Measurements from ENCODE around the gene EFCAB5.
"Not testable (repeated sequence)": the region's sequence is repeated elsewhere in the genome, so short reads cannot be mapped to it uniquely, and the experiment has no call there.

EFCAB5 gene

DNA sequence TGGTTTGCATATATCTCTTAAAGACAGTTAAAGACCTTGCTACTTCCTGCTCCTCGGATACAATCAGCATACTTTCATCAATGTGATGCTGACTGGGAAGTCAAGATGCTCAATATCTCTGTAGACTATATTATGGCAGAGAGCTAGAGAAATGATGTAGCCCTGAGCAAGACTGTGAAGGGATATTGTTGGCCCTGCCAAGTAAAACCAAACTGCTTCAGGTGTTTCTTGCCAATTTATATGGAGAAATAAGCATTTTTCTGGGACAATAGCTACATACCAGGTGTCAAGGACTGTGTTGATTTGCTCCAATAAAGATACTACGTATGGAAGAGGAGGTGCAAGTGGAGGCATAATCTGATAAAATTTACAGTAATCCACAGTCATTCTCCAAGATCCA lies 4.7 kb upstream of the EFCAB5 start:
- DNase-seq: no peak

DNA sequence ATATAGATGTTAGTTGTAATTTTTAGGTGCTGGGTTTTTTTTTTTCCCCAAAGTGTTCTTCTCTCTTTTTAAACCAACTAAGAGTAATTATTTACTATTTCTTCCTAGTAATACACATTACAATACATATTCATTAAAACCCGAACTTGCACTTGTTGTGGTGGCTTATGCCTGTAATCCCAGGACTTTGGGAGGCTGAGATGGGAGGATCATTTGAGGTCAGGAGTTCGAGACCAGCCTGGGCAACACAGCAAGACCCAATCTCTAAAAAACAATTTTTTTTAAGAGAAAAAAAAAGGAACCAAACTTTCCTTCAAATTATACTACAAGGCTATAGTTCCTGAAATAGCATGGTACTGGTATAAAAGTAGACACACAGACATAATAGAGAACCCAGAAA lies 3.8 kb downstream of the EFCAB5 start:
- DNase-seq: no peak

DNA sequence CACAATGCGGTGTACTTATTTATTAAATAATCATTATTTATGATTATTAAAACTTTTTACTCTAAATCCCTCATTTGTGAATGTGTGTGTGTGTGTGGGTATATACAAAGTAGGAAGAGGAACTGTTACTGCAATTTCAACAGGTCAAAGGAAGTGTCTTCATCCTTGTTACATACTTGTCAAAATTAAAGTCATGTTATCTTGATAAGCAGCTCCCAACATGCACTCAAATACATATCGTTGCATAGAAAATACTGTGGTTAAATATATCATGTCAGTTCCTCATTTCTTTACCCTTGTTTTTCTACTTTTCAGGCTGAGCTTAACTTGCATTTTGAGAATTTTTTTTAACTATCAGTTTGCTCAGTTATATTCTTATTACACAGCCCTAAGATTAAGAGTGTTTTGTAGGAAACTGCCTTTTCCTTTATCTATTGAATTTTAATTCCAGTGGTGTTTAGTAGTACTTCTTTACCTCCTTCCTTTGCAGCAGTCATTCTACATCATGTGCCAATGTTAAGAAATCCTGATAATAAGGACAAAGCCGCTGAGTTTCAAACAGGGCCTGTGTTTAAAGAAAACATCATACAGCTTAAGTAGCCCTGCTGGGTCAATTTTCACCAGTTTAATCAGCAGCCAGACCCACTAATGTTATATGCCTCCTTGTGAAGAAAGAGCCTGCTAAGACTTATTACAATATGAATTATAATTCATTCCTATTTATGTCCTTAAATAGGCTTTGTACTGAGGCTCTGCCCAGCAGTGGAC lies 7.2 kb downstream of the EFCAB5 start:
- DNase-seq: peak; percentile 40

DNA sequence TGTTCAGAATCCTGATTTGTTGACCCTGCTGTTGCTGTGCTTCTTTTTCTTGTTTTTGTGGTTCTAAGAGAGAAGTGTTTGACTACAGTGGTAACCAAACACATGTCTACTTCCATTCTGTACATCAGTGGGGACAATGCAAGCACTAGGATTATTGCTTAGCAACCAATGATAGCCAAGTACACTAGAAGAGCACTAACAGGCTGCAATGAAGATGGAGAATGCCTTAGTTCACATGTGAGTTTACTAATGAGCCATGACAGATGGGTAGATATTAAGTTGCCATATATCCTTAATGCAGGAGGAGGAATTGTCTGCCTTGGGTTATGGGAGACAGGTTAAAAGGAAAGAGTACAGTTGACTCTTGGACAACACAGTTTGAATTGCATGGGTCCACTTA lies 8.3 kb downstream of the EFCAB5 start:
- no peak for DNase-seq

DNA sequence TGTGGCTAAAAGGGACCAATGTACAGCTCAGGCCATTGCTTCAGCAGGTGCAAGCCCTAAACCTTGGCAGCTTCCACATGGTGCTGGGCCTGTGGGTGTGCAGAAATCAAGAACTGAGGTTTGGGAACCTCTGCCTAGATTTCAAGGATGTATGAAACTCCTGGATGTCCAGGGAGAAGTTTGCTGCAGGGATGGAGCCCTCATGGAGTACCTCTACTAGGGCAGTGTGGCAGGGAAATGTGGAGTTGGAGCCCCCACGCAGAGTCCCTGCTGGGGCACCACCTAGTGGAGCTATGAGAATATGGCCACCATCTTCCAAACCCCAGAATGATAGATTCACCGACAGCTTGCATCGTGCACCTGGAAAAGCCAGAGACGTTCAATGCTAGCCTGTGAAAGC lies 13.0 kb downstream of the EFCAB5 start:
- DNase-seq: no peak

DNA sequence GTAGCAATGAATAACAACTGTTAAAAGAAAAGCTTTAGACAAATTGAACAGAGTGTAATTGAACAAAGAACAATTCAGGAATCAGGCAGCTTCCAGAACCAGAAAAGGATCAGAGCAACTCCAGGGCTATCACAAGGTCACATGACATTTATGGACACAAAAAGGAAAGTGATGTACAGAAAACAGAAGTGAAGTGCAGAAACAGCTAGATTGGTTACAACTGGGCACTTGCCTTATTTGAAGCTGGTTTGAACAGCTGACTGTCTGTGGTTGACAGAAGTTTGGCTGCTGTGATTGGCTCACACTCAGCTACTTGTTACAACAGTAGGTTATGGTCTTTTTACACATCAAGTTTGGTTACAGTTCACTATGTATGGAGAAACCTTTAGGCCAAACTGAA lies 14.8 kb downstream of the EFCAB5 start:
- DNase-seq: peak; percentile 62

DNA sequence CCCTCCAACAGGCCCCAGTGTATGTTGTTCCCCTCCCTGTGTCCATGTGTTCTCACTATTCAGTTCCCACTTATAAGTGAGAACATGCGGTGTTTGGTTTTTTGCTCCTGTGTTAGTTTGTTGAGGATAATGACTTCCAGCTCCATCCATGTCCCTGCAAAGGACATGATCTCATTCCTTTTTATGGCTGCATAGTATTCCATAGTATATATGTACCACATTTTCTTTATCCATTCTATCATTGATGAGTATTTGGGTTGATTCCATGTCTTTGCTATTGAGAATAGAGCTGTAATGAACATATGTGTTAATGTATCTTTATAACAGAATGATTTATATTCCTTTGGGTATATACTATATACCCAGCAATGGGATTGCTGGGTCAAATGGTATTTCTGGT lies 16.1 kb downstream of the EFCAB5 start:
- not testable (repeated sequence) for DNase-seq

DNA sequence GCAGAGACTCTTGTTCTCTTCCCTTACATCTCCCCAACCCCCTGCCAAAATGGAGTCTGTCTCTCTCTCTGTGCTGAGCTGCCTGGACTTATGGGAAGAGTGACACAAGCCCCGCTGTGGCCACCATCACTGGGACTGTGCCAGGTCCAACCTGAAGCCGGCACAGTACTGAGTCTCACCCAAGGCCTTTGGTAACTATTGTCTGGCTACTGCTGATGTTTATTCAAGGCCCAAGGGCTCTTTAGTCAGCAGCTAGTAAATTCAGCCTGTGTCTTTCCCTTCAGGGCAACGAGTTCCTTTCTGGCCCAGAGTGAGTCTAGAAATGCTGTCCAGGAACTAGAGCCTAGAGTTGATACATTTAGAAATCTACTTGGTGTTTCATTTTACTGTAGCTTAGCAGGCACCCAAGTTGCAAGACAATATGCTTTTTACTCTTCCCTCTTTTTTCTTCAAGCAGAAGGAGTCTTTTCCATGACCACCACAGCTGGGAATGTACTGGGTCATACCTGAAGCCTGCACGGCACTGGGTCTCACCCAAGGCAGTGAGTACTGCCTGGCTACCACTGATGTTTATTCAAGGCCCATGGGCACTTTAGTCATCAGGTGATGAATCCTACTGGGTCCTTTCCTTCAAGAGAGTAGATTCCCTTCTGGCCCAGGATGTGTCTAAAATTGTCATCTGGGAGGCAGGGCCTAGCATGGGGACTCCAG lies 17.7 kb downstream of the EFCAB5 start:
- DNase-seq: no peak

DNA sequence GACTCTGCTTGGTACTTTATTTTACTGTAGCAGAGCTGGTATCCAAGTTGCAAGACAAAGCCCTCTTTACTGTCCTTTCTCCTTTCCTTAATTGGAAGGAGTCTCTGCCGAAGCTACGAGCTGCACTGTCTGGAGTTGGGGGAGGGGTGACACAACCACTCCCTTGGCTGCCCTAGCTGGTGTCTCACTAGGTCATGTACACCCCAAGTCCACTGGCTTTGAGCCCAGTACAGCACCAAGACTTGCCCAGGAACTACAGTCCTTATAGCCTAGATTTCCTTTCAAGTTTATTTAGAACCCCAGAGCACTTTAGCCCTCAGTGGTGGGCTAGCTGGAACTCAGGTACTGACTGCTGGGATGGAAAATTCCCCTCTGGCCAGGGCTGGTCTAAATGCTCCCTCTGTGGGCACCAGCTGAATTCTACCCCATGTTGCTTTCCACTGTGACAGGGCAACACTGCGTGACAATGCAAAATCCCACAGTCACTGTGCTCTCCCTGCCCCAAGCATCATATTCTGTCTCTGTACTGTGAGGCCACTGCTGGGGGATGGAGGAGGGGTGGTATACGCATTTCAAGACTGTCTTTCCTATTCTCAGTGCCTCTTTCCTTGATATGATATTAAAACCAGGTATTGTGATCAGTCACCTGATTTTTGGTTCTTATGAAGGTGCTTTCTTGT lies 18.4 kb downstream of the EFCAB5 start:
- no peak for DNase-seq

DNA sequence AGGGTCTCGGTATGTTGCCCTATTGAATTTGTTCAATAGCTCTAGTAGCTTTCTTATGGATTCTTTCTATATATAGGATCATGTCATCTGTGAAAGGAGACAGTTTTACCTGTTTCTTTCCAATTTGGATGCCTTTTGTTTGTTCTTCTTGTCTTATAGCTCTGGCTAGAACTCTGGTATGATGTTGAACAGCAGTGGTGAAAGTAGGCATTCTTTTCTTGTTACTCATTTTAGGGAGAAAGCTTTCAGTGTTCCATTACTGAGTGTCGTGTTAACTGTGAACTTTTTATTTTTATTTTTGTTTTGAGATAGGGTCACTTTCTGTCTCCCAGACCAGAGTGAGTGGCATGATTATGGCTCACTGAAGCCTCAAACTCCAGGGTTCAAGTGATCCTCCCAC lies 21.2 kb downstream of the EFCAB5 start:
- no peak for DNase-seq

DNA sequence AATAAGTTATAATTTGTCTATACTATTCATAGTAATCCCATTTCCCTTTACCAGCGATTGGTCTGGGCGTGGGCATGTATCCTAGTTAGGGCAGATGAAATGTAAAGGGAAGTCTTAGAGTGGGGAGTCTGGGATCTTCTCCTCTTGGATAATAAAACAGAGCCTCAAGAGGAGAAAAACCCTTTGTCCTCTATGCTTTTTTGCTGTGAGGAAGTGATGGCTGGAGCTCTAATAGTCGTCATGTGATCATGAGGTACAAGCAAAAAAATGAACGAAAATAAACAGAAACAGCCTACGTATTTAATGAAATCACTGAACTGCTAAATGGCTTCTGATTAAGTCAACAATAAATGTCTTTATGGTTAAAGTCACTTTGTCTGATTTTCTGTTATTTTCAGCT lies 26.8 kb downstream of the EFCAB5 start:
- DNase-seq: no peak

DNA sequence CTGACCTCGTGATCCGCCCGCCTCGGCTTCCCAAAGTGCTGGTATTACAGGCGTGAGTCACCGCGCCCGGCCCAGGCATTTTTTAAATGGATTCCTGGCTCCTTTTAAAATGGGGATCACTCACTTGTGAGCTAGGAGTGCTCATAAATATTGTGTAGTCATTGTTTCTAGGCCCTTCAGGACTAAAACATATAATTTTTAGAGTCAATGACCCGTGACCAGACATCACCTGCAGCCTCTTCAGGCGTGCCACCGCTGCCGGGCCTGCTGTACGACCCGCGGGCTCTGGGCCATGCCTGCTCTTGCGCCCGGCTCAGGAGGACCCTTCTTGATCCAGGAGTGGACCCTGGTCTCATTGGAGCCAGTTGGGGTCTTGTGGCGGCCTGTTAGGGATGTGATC lies 30.8 kb downstream of the EFCAB5 start:
- no peak for DNase-seq

DNA sequence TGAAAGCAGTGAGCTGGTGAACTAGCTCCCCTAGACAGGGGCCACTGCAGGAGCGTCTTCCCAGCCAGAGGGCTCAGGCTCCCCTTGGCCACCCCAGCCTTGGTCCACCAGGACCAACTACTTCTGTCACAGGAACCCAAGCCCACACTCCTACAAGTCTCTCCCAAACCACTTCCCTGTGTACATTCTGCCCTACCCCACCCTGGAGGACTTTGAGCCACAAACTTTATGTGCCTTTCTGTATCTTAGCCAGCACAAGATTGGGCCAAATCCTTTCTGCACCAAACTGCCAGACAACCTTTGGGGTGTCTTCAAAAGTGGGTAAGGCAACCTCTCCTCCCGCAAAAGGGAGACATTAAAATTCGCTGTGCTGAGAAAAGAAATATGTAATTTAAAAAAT lies 31.6 kb downstream of the EFCAB5 start:
- no peak for DNase-seq

DNA sequence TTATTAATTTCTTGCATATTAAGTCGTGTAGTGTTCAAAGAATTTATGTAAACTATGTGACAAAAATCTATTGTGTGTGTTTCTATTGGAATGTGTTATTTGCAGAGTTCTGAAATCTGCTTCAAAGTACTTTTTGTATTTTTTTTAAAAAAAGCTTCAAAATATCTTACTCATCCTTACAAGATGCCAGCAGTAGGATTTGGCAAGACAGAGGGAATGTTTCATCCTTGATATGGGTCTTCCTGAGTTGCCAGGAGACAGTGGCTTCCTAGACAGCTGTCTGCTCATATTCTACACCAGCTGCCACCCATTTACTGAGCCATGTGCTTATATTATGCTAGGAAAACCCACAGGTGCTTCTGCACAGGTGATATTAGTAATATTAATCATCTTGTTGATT lies 36.4 kb downstream of the EFCAB5 start:
- no peak for DNase-seq

DNA sequence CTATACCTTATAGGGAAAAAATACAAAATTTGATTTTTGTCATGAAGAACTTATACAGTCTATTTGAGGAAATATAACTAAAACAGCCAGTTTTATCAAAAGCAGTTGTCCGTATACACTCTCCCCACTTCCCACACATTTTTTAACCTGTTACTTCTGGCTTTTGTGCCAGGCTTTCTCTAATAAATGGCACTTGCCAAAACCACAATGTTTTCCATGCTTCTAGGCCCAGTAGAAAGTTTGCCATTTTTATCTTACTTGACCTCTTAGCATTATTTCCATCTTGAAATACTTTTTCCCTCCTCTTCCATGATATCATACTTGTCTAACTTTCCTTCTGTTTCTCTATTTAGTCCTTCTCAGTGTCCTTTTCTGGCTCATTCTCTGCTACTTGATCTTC lies 38.8 kb downstream of the EFCAB5 start:
- no peak for DNase-seq

DNA sequence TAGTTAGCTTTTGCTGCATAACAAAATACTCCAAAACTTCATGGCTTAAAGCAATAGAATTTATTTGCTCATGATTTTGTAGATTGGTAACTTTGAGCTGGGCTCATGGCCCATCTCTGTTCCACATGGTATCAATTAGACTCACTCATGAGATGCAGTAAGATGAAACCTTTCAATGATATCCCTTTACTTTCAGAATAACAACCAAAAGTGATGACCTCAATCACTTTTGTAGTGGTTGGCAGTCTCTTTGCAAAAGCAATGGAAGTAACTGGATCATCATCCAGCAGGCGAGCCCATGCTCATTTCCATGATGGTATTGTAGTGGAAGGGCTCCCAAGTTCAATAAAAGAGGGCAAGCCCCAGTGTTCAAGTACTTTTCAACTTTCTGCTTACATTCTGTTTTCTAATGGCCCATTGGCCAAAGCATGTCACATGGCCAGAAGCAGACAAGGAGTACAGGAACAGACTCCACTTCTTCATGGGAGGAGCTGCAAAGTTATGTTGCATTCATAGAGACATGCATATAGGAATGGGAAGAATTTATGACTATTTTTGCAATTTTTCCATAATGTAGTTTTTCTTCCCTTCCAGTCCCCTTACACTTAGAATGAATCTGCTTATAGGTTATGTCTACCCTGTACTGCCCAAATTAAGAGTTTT lies 41.7 kb downstream of the EFCAB5 start:
- DNase-seq: no peak

DNA sequence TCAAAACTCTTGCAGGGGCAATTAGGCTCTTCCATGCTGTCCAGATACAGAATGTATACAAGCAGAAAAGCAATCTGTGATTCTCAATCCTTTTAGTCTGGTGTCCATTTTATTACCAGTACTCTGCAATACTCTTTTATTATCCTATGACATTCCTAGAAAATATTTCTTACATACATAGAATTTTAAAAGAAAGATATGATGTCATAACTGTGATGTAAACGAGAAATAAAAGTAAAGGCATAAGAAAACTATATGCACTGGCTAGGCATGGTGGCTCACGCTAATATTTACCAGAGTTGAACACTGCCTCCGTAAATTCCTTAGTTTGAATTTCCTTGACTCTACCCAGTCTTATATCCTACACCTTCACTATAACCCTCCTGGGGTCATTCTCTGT lies 55.0 kb downstream of the EFCAB5 start:
- no peak for DNase-seq

DNA sequence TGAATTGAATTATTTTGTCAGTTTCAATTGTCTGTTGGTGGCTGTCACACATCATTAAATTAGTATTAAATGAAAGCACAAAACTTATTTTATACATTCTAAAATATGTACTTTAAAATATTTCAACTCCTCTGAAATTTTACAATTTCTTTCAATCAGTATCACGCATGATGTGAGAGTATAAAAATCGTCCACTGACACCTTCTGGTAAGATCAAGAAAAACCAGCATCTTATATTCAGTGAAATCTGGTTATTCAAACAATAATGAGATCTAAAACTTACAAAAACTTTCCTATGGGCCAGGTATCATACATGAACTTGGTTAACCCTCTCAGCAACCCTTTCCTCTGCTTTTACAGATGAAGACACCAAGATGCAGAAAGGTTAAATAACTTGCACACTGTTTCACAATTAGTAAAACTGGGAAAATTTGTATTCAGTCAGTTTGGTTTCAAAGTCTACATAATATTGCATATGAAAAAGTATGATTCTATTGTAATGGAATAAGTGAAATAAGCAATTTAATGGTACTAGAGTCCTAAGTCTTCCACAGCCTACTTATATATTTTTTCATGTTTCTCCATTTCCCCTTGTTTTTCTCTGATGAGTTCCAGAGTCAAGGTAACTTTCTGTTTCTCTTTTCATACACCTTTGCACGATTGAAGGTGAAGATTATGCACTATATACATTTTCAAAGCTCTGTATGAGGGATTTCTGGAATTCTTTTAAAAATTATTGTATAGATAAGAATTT lies 58.7 kb downstream of the EFCAB5 start:
- DNase-seq: no peak

DNA sequence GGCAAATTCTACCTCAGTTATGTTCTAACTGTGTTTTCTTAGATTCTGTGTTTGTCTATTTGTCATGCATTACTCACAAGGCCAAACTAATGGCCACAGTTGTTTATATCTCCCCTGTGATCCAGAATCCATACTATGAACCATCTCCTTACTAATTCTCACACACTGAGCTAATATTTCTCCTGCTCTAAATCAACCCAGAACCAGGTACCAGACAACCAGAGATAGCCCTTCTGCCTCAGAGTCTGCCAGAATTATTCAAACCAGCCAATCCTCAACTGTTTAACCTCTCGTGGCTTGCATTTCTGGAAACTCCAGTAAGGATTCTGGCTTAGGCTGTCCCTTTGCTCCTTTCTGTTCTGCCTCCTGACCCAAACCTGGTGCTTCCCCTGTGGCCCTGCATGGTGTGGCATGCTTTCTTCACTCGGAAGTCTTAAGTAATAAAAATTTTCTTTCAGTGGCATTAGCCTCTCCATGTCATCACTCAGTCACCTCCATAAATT lies 59.4 kb downstream of the EFCAB5 start:
- no peak for DNase-seq

DNA sequence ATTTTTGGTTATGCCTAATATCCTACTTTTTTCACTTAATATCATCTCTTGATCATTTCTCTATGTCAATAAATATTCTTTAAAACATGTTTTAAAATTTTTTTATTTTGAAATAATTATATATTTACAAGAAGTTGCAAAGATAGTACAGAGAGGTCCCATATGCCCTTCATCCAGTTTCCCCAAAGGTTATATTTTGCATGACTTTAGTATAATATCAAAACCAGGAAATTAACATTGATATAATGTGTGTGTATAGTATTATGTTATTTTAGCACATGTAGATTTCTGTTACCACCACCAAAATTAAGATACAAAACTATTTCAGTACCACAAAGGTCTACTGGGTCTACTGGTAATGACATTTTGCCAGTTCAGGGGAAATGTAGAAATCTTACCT lies 60.7 kb downstream of the EFCAB5 start:
- DNase-seq: no peak

DNA sequence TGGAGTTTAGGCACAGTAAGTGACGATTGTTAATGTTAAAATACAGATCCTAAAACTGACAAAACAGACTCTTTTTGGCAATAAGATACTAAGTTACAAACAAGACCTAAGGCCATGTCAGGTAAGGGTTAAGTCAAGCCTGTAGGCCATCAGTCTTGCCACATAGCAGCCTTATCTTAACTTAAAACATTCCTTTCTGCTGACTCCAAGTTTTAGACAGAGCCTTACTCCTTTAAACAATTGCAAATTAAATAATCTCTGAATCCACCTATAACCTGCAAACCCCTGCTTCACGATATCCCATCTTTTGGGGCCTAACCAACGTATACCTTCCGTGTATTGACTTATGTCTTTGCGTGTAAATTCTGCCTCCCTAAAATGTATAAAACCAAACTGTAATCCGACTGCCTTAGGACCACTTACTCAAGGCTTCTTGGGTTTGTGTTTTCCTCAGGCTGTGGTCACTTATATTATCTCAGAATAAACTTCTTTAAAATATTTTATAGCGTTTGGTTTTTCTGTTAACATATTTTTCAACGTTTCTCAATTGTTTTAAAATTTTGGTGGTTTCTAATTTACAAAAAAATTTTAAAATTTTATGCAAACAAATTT lies 64.4 kb downstream of the EFCAB5 start:
- no peak for DNase-seq

DNA sequence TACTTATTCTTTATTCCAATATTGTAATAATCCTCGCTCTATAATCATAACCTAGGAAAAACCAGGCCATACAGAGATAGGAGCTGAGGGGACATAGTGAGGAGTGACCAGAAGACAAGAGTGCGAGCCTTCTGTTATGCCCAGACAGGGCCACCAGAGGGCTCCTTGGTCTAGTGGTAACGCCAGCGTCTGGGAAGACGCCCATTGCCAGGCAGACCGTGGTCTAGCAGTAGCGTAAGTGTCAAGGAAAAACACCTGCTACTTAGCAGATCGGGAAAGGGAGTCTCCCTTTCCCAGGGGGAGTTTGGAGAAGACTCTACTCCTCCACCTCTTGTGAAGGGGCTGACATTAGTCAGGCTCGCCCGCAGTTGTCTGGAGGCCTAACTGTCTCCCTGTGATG lies 70.5 kb downstream of the EFCAB5 start:
- not testable (repeated sequence) for DNase-seq
